ENCODE measurements around the gene SMCP.
A peak's percentile ranks its signal among the peaks of the same experiment; 100 is the strongest.

DNA sequence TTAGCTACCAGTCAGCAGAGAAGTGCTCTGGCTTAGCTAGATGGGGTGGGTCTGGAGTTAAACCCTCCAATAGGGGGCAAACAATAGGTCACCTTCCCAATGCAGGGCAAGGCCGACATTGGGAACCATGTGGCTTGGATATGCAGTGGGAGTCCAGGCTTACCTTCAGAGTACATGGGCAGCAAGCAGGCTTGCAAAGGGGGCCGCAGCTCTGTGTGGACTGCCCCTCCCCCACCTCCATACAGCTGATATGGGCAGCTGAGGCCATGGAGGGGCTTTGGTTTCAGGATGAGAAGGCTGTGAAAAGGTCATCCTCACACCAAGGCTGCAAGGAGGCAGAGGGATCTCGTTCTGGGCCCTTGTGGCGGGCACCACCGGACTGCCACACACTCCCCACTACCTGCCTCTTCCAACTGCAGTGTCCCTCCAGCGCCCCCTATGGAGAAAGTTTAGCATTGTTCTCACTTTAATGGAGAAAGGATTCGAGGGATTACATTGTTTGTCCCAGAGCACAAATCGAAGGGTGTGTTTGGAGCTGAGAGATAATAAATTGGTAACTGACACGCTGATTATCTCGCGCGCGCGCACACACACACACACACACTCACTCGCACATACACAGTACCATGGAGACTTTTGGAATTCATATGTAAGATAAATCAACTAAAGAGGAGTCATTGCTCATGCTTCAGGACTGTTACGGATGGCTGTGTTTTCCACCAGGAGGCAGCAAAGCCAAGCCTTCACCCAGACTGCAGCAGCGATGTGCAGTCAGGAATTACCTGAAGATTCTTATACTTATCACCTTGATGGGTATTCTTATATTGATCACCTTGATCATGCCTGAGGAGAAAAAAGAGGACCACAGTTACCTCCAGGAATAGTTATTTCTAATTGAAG is 7.0 kb upstream of the SMCP start:
- TF ChIP-seq, protein P1, sequence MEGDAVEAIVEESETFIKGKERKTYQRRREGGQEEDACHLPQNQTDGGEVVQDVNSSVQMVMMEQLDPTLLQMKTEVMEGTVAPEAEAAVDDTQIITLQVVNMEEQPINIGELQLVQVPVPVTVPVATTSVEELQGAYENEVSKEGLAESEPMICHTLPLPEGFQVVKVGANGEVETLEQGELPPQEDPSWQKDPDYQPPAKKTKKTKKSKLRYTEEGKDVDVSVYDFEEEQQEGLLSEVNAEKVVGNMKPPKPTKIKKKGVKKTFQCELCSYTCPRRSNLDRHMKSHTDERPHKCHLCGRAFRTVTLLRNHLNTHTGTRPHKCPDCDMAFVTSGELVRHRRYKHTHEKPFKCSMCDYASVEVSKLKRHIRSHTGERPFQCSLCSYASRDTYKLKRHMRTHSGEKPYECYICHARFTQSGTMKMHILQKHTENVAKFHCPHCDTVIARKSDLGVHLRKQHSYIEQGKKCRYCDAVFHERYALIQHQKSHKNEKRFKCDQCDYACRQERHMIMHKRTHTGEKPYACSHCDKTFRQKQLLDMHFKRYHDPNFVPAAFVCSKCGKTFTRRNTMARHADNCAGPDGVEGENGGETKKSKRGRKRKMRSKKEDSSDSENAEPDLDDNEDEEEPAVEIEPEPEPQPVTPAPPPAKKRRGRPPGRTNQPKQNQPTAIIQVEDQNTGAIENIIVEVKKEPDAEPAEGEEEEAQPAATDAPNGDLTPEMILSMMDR (IDR thresholded peaks at IDR 0.05): peak; percentile 53 to 56 (median 55)
- TF ChIP-seq POLR2A (IDR thresholded peaks at IDR 0.05; ENCODE audit: low read depth): no peak
- TF ChIP-seq POLR2AphosphoS5 (IDR thresholded peaks at IDR 0.05): no peak
- no peak for TF ChIP-seq EP300 (IDR thresholded peaks at IDR 0.05)

Data from esophagus muscularis mucosa (tissue), 4 donors.